Measurements from ENCODE around the gene DCAF5. TPM values are rescaled to one million over a fixed set of nuclear protein-coding genes. Genes with fewer than 3 reads are reported as not detected.

Gene DCAF5
- total RNA-seq, 4 donors from 2014 or later: 25.1 to 70.3 (median 42.7) TPM

DNA sequence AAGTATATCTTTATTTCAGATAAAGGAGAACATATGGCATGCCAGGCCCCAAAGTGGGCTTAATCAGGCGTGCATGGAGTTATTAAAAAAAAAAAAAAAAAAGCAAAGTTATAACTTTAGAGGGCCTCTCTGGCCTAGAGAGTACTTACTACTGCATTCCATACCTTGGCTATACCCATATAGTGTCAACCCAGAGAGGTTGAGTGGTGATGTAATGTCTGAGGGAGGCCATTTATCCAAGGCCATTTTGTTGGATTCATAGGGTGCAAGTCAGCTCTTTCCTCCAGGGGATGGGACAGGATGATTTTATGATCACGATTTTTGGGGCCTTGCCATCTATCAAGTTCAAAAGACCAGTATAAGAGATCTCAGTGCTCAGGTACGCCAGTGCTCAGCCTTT, 66.4 kb downstream of the DCAF5 start:
- no peaks in the 10 kb centered on the region for H3K27me3 ChIP-seq
- no peak for DNase-seq
- H3K4me3 ChIP-seq: no peak overlapping the region
- no peaks in the 10 kb centered on the region for H3K9me3 ChIP-seq
- TF ChIP-seq POLR2A (IDR thresholded peaks at IDR 0.05): no peak
- no peak for TF ChIP-seq POLR2AphosphoS5 (IDR thresholded peaks at IDR 0.05)
- no peak for TF ChIP-seq EP300 (IDR thresholded peaks at IDR 0.05; ENCODE audit: low read depth)
- TF ChIP-seq CTCF (IDR thresholded peaks at IDR 0.05): no peak
- peaks cover 0 to 28% (median 10%) of the 10 kb centered on the region in 4 donors for H3K36me3 ChIP-seq
- H3K4me1 ChIP-seq: peaks cover 0 to 23% (median 3%) of the 10 kb centered on the region in 4 donors
- WGBS, 2 donors (ENCODE audit: low coverage in 1 of 2): 91 to 100% methylated on average over 1 to 3 of the region's 3 CpGs
- in situ Hi-C loops (cut with MboI; ENCODE audit: low pct_ligation_motif_present in 1 of 4, low pct_unique_long_range_greater_than_20kb in 1 of 4, low sequenced_read_pairs in 3 of 4) (loop anchor here in 2 of 4 donors (25.0 kb wide), 1 partner anchor 174 kb away; no protein-coding TSS in a partner anchor), intact Hi-C loops (cut with DNase I; ENCODE audit: low total_unique reads) (no loop called here)
- peak overlapping the region; percentile 76 to 84 (median 78) for H3K27ac ChIP-seq

GRCh38 chr14:69084023-69084422, 68.9 kb downstream of the DCAF5 start:
- intact Hi-C loops (cut with DNase I; ENCODE audit: low total_unique reads): no loop called here
- no peaks in the 10 kb centered on the region for H3K27me3 ChIP-seq
- 94 to 100% methylated on average over 2 to 4 of the region's 4 CpGs for WGBS, 2 donors (ENCODE audit: low coverage in 1 of 2)
- H3K4me3 ChIP-seq: no peak overlapping the region
- DNase-seq: no peak
- no peaks in the 10 kb centered on the region for H3K9me3 ChIP-seq
- H3K4me1 ChIP-seq: peaks cover 0 to 23% (median 6%) of the 10 kb centered on the region in 4 donors
- no peak overlapping the region for H3K27ac ChIP-seq
- TF ChIP-seq POLR2AphosphoS5 (IDR thresholded peaks at IDR 0.05): no peak
- no peak for TF ChIP-seq POLR2A (IDR thresholded peaks at IDR 0.05)
- no peak for TF ChIP-seq EP300 (IDR thresholded peaks at IDR 0.05; ENCODE audit: low read depth)
- TF ChIP-seq CTCF (IDR thresholded peaks at IDR 0.05): no peak
- in situ Hi-C loops (cut with MboI; ENCODE audit: low pct_ligation_motif_present in 1 of 4, low pct_unique_long_range_greater_than_20kb in 1 of 4, low sequenced_read_pairs in 3 of 4): loop anchor here in 2 of 4 donors (25.0 kb wide), 1 partner anchor 172 kb away; no protein-coding TSS in a partner anchor
- peaks cover 0 to 20% (median 3%) of the 10 kb centered on the region in 4 donors for H3K36me3 ChIP-seq

DNA sequence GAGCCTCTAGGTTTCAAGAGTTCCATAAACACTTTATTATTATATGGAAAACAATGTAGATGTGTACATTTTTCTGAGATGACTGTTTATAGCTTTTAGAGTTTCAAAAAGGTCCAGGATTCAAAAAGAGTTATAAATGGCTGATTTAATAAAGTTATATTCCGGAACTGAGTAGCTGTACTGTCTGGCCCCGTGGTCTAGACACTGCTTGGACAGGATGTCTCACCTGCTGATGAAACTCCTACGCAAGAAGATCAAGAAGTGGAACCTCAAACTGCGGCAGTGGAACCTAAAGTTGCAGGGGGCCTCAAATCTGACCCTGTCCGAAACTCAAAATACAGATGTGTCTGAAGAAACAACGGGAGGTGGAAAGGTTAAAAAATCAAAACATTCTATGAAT, 69.7 kb downstream of the DCAF5 start:
- TF ChIP-seq CTCF (IDR thresholded peaks at IDR 0.05) (no peak), POLR2AphosphoS5 (IDR thresholded peaks at IDR 0.05) (no peak)
- no peak for DNase-seq
- in situ Hi-C loops (cut with MboI; ENCODE audit: low pct_ligation_motif_present in 1 of 4, low pct_unique_long_range_greater_than_20kb in 1 of 4, low sequenced_read_pairs in 3 of 4) (loop anchor here in 2 of 4 donors (25.0 kb wide), 1 partner anchor 171 kb away; no protein-coding TSS in a partner anchor), intact Hi-C loops (cut with DNase I; ENCODE audit: low total_unique reads) (no loop called here)
- Histone ChIP-seq H3K4me1 (peaks cover 0 to 25% (median 8%) of the 10 kb centered on the region in 4 donors), H3K27ac (no peak overlapping the region), H3K9me3 (no peaks in the 10 kb centered on the region), H3K36me3 (peaks cover 0 to 20% (median 3%) of the 10 kb centered on the region in 4 donors), H3K4me3 (no peak overlapping the region), H3K27me3 (no peaks in the 10 kb centered on the region)
- 92 to 97% methylated on average over 6 of the region's 6 CpGs for WGBS, 2 donors (ENCODE audit: low coverage in 1 of 2)

GRCh38 chr14:69081271-69081670, 71.6 kb downstream of the DCAF5 start:
- 57 to 73% methylated on average over 2 of the region's 2 CpGs for WGBS, 2 donors (ENCODE audit: low coverage in 1 of 2)
- no peak for DNase-seq
- Histone ChIP-seq H3K36me3 (peaks cover 0 to 16% (median under 1%) of the 10 kb centered on the region in 4 donors), H3K4me3 (no peak overlapping the region), H3K27ac (peak overlapping the region in 1 of 4 donors; percentile 79), H3K4me1 (peaks cover 0 to 10% (median 6%) of the 10 kb centered on the region in 4 donors), H3K27me3 (no peaks in the 10 kb centered on the region), H3K9me3 (no peaks in the 10 kb centered on the region)
- intact Hi-C loops (cut with DNase I; ENCODE audit: low total_unique reads) (no loop called here), in situ Hi-C loops (cut with MboI; ENCODE audit: low pct_ligation_motif_present in 1 of 4, low pct_unique_long_range_greater_than_20kb in 1 of 4, low sequenced_read_pairs in 3 of 4) (loop anchor here in 2 of 4 donors (25.0 kb wide), 1 partner anchor 169 kb away; no protein-coding TSS in a partner anchor)
- no peak for TF ChIP-seq POLR2AphosphoS5 (IDR thresholded peaks at IDR 0.05)
- no peak for TF ChIP-seq EP300 (IDR thresholded peaks at IDR 0.05; ENCODE audit: low read depth)
- TF ChIP-seq POLR2A (IDR thresholded peaks at IDR 0.05): no peak
- no peak for TF ChIP-seq CTCF (IDR thresholded peaks at IDR 0.05)

Measured in transverse colon (tissue), 4 donors.